GM10847 (cell line): ENCODE data around the gene STX5.

ENCODE experiments used
- POLR2A ChIP-seq: IDR thresholded peaks from 2 replicates; pipeline ENCODE4 v1.6.1; 2011; ENCODE audit not compliant: insufficient read length; ENCODE audit errors: extremely low read depth

Gene STX5, protein sequence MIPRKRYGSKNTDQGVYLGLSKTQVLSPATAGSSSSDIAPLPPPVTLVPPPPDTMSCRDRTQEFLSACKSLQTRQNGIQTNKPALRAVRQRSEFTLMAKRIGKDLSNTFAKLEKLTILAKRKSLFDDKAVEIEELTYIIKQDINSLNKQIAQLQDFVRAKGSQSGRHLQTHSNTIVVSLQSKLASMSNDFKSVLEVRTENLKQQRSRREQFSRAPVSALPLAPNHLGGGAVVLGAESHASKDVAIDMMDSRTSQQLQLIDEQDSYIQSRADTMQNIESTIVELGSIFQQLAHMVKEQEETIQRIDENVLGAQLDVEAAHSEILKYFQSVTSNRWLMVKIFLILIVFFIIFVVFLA

DNA sequence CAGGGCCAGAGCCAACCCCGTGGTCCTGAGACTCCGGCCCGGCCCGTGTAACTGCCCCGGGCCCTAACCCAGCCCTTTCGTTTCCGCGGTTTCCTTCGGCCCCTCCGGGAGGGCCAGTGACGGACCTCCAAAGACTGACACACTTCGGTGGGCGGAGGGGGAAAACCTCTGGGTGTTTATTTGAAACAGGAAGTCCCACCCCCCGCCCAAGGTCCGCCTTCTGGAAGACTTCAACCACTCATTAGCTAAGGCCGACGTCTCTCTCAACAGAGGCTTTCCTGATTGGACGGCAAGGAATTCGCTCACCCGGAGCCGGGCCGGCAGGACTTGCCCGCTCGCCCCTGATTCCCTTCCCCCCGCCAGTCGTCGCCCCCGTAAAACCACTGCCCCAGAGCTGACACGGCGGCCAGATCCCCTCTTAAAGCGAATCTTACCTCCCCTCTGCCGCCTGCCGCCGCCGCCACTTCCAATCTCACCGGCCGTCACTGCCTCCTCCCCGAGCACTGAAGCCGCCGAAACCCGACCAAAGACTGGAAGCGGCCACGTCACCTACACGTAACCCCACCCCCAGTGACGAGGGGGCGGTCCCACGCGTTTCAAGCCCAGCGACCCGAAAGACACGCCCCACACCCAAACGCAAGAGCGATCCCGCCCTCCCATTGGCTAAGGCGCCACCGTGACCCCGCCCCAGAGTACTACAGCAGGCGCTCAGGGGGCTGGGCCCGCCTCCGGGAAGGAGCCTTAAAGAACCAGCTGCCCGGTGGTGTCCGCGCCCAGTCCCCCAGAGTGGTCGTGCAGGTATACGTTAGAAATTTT is at the start of gene STX5:
Gene STX5, minus strand, starts transcription at position 532 of the 816 bp plus-strand sequence. CDS start 808 bp downstream, outside the sequence.
- TF ChIP-seq POLR2A, result peak; percentile 66

DNA sequence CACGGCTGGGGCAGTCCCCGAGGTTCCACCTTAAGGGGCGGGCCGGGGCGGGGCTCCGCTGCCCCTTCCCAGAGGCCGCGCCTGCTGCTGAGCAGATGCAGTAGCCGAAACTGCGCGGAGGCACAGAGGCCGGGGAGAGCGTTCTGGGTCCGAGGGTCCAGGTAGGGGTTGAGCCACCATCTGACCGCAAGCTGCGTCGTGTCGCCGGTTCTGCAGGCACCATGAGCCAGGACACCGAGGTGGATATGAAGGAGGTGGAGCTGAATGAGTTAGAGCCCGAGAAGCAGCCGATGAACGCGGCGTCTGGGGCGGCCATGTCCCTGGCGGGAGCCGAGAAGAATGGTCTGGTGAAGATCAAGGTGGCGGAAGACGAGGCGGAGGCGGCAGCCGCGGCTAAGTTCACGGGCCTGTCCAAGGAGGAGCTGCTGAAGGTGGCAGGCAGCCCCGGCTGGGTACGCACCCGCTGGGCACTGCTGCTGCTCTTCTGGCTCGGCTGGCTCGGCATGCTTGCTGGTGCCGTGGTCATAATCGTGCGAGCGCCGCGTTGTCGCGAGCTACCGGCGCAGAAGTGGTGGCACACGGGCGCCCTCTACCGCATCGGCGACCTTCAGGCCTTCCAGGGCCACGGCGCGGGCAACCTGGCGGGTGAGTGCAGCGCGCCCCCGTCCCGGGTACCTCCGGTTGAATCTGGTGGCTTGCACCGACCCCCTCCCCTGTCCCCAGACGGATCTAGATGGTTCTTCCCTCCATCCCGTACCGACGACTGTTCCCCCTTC is 49.1 kb upstream of the STX5 start, which contains the start of gene SLC3A2:
Gene SLC3A2, plus strand, starts transcription at position 94 of the 776 bp plus-strand sequence. Its CDS starts 128 bp downstream, at position 222.
- peak; percentile 98 for TF ChIP-seq POLR2A

DNA sequence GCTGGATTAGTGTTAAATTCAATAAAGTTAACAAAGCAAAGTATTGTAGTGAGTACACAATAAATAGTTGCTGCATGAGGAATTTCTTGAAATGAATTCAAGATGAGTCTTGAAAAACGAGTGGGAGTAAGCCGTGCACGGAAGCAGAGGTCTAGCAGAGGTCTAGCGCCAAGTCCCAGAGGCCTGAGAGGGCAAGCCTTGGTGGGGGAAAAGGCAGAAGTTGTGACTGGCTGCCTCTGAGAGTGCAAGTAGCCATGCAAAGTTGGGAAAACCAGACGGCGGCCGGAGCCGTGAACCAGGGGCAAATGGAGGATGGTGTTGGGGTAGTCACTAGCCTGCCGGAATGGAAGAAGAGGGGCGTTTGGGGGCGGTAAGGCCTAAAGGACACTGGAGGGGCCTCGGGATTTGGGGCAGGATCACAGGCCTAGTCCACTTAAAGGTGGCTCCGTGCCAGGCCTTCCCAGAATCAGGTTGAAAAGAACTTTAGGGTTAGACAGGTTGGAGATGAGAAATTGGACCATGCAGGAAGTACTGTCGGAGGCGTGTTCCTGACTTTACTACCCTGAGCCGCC is 48.5 kb upstream of the STX5 start:
- TF ChIP-seq POLR2A, result no peak

GRCh38 chr11:62879235-62879978 is 47.6 kb upstream of the STX5 start:
- no peak for TF ChIP-seq POLR2A

GRCh38 chr11:62876712-62877111 is 44.9 kb upstream of the STX5 start:
- no peak for TF ChIP-seq POLR2A

GRCh38 chr11:62875698-62876478 is 44.0 kb upstream of the STX5 start:
- no peak for TF ChIP-seq POLR2A

- TF ChIP-seq POLR2A, result no peak
Measured at GRCh38 chr11:62874851-62875250, 43.0 kb upstream of the STX5 start.

GRCh38 chr11:62865635-62866034 is 33.8 kb upstream of the STX5 start:
- no peak for TF ChIP-seq POLR2A

GRCh38 chr11:62863687-62864335 is 32.0 kb upstream of the STX5 start:
- no peak for TF ChIP-seq POLR2A

- no peak for TF ChIP-seq POLR2A
Measured at GRCh38 chr11:62860835-62861563, 29.1 kb upstream of the STX5 start.

- TF ChIP-seq POLR2A, result no peak
Measured at GRCh38 chr11:62858201-62858600, 26.4 kb upstream of the STX5 start.

- no peak for TF ChIP-seq POLR2A
Measured at GRCh38 chr11:62857541-62857982, 25.7 kb upstream of the STX5 start.

- no peak for TF ChIP-seq POLR2A
Measured at GRCh38 chr11:62856333-62856895, 24.6 kb upstream of the STX5 start.
